ENCODE results near the gene VAPA. TPM values are rescaled to one million over a fixed set of nuclear protein-coding genes. Genes with fewer than 3 reads are reported as not detected.

The VAPA gene
- total RNA-seq = 114 and 124 TPM in 2 replicates

- POLR2A ChIA-PET = interaction anchor here (0.6 to 1.5 kb wide), 14 partner anchors 13 to 1313 kb away, joined by 3 to 10 read pairs (median 4); partner anchors contain the start of genes NAPG, RAB31 and TWSG1
- intact Hi-C loops (cut with micrococcal nuclease) = loop anchor here (1.0 to 5.0 kb wide), 12 partner anchors 17 to 1939 kb away; partner anchors contain the start of genes ANKRD12, CHMP1B, MTCL1 and NAPG
- Mint-ChIP-seq H3K4me1 (peaks cover 28% of the 10 kb centered on the region), H3K9me3 (no peaks in the 10 kb centered on the region), H3K27me3 (peaks cover 6% of the 10 kb centered on the region), H3K36me3 (ENCODE audit: low read depth) (peaks cover 2% of the 10 kb centered on the region), H3K4me3 (peak within 1 kb of the TSS; percentile 93), H3K27ac (peak within 1 kb of the TSS; percentile 93)
- DNase-seq (peak; percentile 94), ATAC-seq (ENCODE audit: low read depth) (peak; percentile 81)
- TF ChIP-seq CTCF (IDR thresholded peaks at IDR 0.05) = no peak
- CTCF ChIA-PET = no interaction called here
Observed at GRCh38 chr18:9913526-9914333, at the start of gene VAPA. TSS of gene VAPA (plus strand) at chr18:9914016. CDS start at chr18:9914257, 241 bp downstream.

- no peak overlapping the region for H3K27ac Mint-ChIP-seq
Observed at GRCh38 chr18:9865764-9866490, 47.9 kb upstream of the VAPA start.

GRCh38 chr18:9866627-9867026, 47.2 kb upstream of the VAPA start:
- CTCF ChIA-PET = interaction anchor here (0.6 kb wide), 1 partner anchor 1275 kb away, joined by 4 read pairs; no protein-coding TSS in a partner anchor
- no peak overlapping the region for H3K4me3 Mint-ChIP-seq
- H3K4me1 Mint-ChIP-seq = peaks cover 9% of the 10 kb centered on the region
- no peak overlapping the region for H3K27ac Mint-ChIP-seq
- peaks cover 5% of the 10 kb centered on the region for H3K27me3 Mint-ChIP-seq
- POLR2A ChIA-PET = no interaction called here
- H3K36me3 Mint-ChIP-seq (ENCODE audit: low read depth) = peaks cover 12% of the 10 kb centered on the region
- ATAC-seq (ENCODE audit: low read depth) (no peak), DNase-seq (no peak)
- H3K9me3 Mint-ChIP-seq = peaks cover 17% of the 10 kb centered on the region
- intact Hi-C loops (cut with micrococcal nuclease) = no loop called here
- TF ChIP-seq CTCF (IDR thresholded peaks at IDR 0.05) = no peak

More at GRCh38 chr18:9865764-9866490, 47.9 kb upstream of the VAPA start:
- CTCF ChIA-PET = no interaction called here
- DNase-seq (no peak), ATAC-seq (ENCODE audit: low read depth) (no peak)
- Mint-ChIP-seq H3K4me1 (peaks cover 9% of the 10 kb centered on the region), H3K27me3 (no peaks in the 10 kb centered on the region), H3K9me3 (peaks cover 17% of the 10 kb centered on the region), H3K36me3 (ENCODE audit: low read depth) (peaks cover 17% of the 10 kb centered on the region), H3K4me3 (no peak overlapping the region)
- intact Hi-C loops (cut with micrococcal nuclease) = no loop called here
- no peak for TF ChIP-seq CTCF (IDR thresholded peaks at IDR 0.05)
- POLR2A ChIA-PET = no interaction called here

- Mint-ChIP-seq H3K27me3 (peaks cover 5% of the 10 kb centered on the region), H3K4me3 (no peak overlapping the region), H3K9me3 (peaks cover 17% of the 10 kb centered on the region), H3K36me3 (ENCODE audit: low read depth) (peaks cover 10% of the 10 kb centered on the region), H3K4me1 (peaks cover 9% of the 10 kb centered on the region), H3K27ac (no peak overlapping the region)
- intact Hi-C loops (cut with micrococcal nuclease) = no loop called here
- POLR2A ChIA-PET = no interaction called here
- ATAC-seq (ENCODE audit: low read depth) = no peak
- DNase-seq = no peak
- TF ChIP-seq CTCF (IDR thresholded peaks at IDR 0.05) = no peak
- CTCF ChIA-PET = interaction anchor here (0.6 kb wide), 1 partner anchor 1276 kb away, joined by 4 read pairs; no protein-coding TSS in a partner anchor
Observed at GRCh38 chr18:9867071-9867594, 46.7 kb upstream of the VAPA start.
